Measurements from ENCODE around the gene PNO1.

- no peak for TF ChIP-seq POLR2AphosphoS5 (IDR thresholded peaks at IDR 0.05; ENCODE audit: low read length)
- TF ChIP-seq STAT1 (conservative IDR thresholded peaks at IDR 0.05), result no peak
- no peak for TF ChIP-seq EZH2 (IDR thresholded peaks at IDR 0.05; ENCODE audit: borderline replicate concordance, control insufficient read depth, low read depth, low read length)
- TF ChIP-seq, protein P1, sequence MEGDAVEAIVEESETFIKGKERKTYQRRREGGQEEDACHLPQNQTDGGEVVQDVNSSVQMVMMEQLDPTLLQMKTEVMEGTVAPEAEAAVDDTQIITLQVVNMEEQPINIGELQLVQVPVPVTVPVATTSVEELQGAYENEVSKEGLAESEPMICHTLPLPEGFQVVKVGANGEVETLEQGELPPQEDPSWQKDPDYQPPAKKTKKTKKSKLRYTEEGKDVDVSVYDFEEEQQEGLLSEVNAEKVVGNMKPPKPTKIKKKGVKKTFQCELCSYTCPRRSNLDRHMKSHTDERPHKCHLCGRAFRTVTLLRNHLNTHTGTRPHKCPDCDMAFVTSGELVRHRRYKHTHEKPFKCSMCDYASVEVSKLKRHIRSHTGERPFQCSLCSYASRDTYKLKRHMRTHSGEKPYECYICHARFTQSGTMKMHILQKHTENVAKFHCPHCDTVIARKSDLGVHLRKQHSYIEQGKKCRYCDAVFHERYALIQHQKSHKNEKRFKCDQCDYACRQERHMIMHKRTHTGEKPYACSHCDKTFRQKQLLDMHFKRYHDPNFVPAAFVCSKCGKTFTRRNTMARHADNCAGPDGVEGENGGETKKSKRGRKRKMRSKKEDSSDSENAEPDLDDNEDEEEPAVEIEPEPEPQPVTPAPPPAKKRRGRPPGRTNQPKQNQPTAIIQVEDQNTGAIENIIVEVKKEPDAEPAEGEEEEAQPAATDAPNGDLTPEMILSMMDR (IDR thresholded peaks at IDR 0.05 in 2 of 3, conservative IDR thresholded peaks at IDR 0.05 in 1 of 3; ENCODE audit: control insufficient read depth in 2 of 3, extremely low read depth in 1 of 3, insufficient read depth in 1 of 3, low read depth in 3 of 3, low read length in 3 of 3), result no peak
These were observed 37.4 kb downstream of the PNO1 start for GRCh38 chr2:68195096-68195495.

Data from GM12878 (cell line).